Measurements from ENCODE around the gene POU4F1. TPM values are rescaled to one million over a fixed set of nuclear protein-coding genes. Genes with fewer than 3 reads are reported as not detected.

The POU4F1 gene
- total and polyA plus RNA-seq, 2 donors (not counting 1 experiment from before 2014, with no cell fraction given): 0.17 to 0.51 TPM

- no peak overlapping the region for H3K27ac ChIP-seq (ENCODE audit: low read length in 2 of 2)
- ATAC-seq (ENCODE audit: low read depth): no peak
- H3K36me3 ChIP-seq (replicated peaks in 1 of 2; ENCODE audit: control extremely low read depth in 1 of 2, control insufficient read depth in 1 of 2, extremely low read depth in 1 of 2, insufficient read depth in 2 of 2, low read length in 1 of 2): no peaks in the 10 kb centered on the region
- no peak overlapping the region for H3K27ac Mint-ChIP-seq
- no peaks in the 10 kb centered on the region for H3K9me3 ChIP-seq (ENCODE audit: control extremely low read depth in 1 of 3, control insufficient read depth in 2 of 3, insufficient read depth in 1 of 3, low read length in 2 of 3)
- H3K27me3 ChIP-seq (replicated peaks in 1 of 4; ENCODE audit: control extremely low read depth in 1 of 4, control insufficient read depth in 3 of 4, insufficient read depth in 4 of 4, low read length in 3 of 4): no peaks in the 10 kb centered on the region
- no peaks in the 10 kb centered on the region for H3K9me3 Mint-ChIP-seq (ENCODE audit: insufficient read depth)
- H3K27me3 Mint-ChIP-seq: peaks cover 18% of the 10 kb centered on the region
- H3K4me2 ChIP-seq (replicated peaks; ENCODE audit: low read depth, low read length, poor library complexity, severe bottlenecking): no peak overlapping the region
- CTCF ChIA-PET: no interaction called here
- no peak for TF ChIP-seq EZH2 (IDR thresholded peaks at IDR 0.05; ENCODE audit: borderline replicate concordance, insufficient read depth, low read depth, low read length, poor library complexity, severe bottlenecking)
- TF ChIP-seq, protein P1, sequence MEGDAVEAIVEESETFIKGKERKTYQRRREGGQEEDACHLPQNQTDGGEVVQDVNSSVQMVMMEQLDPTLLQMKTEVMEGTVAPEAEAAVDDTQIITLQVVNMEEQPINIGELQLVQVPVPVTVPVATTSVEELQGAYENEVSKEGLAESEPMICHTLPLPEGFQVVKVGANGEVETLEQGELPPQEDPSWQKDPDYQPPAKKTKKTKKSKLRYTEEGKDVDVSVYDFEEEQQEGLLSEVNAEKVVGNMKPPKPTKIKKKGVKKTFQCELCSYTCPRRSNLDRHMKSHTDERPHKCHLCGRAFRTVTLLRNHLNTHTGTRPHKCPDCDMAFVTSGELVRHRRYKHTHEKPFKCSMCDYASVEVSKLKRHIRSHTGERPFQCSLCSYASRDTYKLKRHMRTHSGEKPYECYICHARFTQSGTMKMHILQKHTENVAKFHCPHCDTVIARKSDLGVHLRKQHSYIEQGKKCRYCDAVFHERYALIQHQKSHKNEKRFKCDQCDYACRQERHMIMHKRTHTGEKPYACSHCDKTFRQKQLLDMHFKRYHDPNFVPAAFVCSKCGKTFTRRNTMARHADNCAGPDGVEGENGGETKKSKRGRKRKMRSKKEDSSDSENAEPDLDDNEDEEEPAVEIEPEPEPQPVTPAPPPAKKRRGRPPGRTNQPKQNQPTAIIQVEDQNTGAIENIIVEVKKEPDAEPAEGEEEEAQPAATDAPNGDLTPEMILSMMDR (IDR thresholded peaks at IDR 0.05): no peak
- H3K4me1 Mint-ChIP-seq: no peaks in the 10 kb centered on the region
- H4K20me1 ChIP-seq (ENCODE audit: control insufficient read depth, insufficient read depth, low read length, poor library complexity, severe bottlenecking): no peaks in the 10 kb centered on the region
- no peak overlapping the region for H3K4me3 ChIP-seq (ENCODE audit: control extremely low read depth in 1 of 5, extremely low read depth in 1 of 5, insufficient read depth in 1 of 5, low read depth in 2 of 5, low read length in 4 of 5)
- no CpG with 5 or more reads among the region's 1 CpG for WGBS (ENCODE audit: insufficient coverage)
- intact Hi-C loops (cut with micrococcal nuclease): no loop called here
- DNase-seq: no peak
- no peaks in the 10 kb centered on the region for H3K4me1 ChIP-seq (ENCODE audit: control insufficient read depth in 2 of 2, insufficient read depth in 2 of 2, low read length in 2 of 2)
- POLR2A ChIA-PET: no interaction called here
- H2AFZ ChIP-seq (ENCODE audit: insufficient read depth, low read depth, low read length, poor library complexity, severe bottlenecking): no peak overlapping the region
- H3K4me3 Mint-ChIP-seq: no peak overlapping the region
- no peaks in the 10 kb centered on the region for H3K79me2 ChIP-seq (ENCODE audit: control insufficient read depth, insufficient read depth, low read length)
- H3K9ac ChIP-seq (ENCODE audit: low read length): no peak overlapping the region
Observed at GRCh38 chr13:78569029-78569428, 34.3 kb downstream of the POU4F1 start.

GRCh38 chr13:78566631-78567030, 36.7 kb downstream of the POU4F1 start:
- H4K20me1 ChIP-seq (ENCODE audit: control insufficient read depth, insufficient read depth, low read length, poor library complexity, severe bottlenecking): no peaks in the 10 kb centered on the region
- H2AFZ ChIP-seq (ENCODE audit: insufficient read depth, low read depth, low read length, poor library complexity, severe bottlenecking): no peak overlapping the region
- Mint-ChIP-seq H3K9me3 (ENCODE audit: insufficient read depth) (no peaks in the 10 kb centered on the region), H3K4me3 (no peak overlapping the region), H3K27me3 (peaks cover 19% of the 10 kb centered on the region), H3K27ac (no peak overlapping the region), H3K4me1 (no peaks in the 10 kb centered on the region)
- intact Hi-C loops (cut with micrococcal nuclease): no loop called here
- 95% methylated on average over 3 of the region's 5 CpGs for WGBS (ENCODE audit: insufficient coverage)
- no peaks in the 10 kb centered on the region for H3K36me3 ChIP-seq (replicated peaks in 1 of 2; ENCODE audit: control extremely low read depth in 1 of 2, control insufficient read depth in 1 of 2, extremely low read depth in 1 of 2, insufficient read depth in 2 of 2, low read length in 1 of 2)
- H3K4me2 ChIP-seq (replicated peaks; ENCODE audit: low read depth, low read length, poor library complexity, severe bottlenecking): no peak overlapping the region
- CTCF ChIA-PET: no interaction called here
- H3K27me3 ChIP-seq (replicated peaks in 1 of 4; ENCODE audit: control extremely low read depth in 1 of 4, control insufficient read depth in 3 of 4, insufficient read depth in 4 of 4, low read length in 3 of 4): no peaks in the 10 kb centered on the region
- H3K27ac ChIP-seq (ENCODE audit: low read length in 2 of 2): no peak overlapping the region
- H3K4me3 ChIP-seq (ENCODE audit: control extremely low read depth in 1 of 5, extremely low read depth in 1 of 5, insufficient read depth in 1 of 5, low read depth in 2 of 5, low read length in 4 of 5): no peak overlapping the region
- peaks cover 0 to 2% of the 10 kb centered on the region in 2 donors for H3K4me1 ChIP-seq (ENCODE audit: control insufficient read depth in 2 of 2, insufficient read depth in 2 of 2, low read length in 2 of 2)
- H3K9ac ChIP-seq (ENCODE audit: low read length): no peak overlapping the region
- POLR2A ChIA-PET: no interaction called here
- ATAC-seq (ENCODE audit: low read depth) (no peak), DNase-seq (no peak)
- no peaks in the 10 kb centered on the region for H3K79me2 ChIP-seq (ENCODE audit: control insufficient read depth, insufficient read depth, low read length)
- no peaks in the 10 kb centered on the region for H3K9me3 ChIP-seq (ENCODE audit: control extremely low read depth in 1 of 3, control insufficient read depth in 2 of 3, insufficient read depth in 1 of 3, low read length in 2 of 3)
- TF ChIP-seq, protein P1 (IDR thresholded peaks at IDR 0.05): no peak
- TF ChIP-seq EZH2 (IDR thresholded peaks at IDR 0.05; ENCODE audit: borderline replicate concordance, insufficient read depth, low read depth, low read length, poor library complexity, severe bottlenecking): no peak

Measured in B cell (primary cell).